IMR-90 (cell line): ENCODE data around the gene FXYD5. TPM values are rescaled to one million over a fixed set of nuclear protein-coding genes. Genes with fewer than 3 reads are reported as not detected.

Experiments
- ATAC-seq: fragments of 200-7000 bp; cut with Tn5 transposase; 2 replicates; pipeline ENCODE4 v1.9.1; 2020; ENCODE audit warnings: low read depth, mild to moderate bottlenecking, moderate library complexity
- BruUV-seq: library from RNA; stranded (reverse); fragments of 400-500 nt; replicated peaks from 2 replicates; lab custom pipeline; 2021; lab: Mats Ljungman, UMichigan
- CTCF ChIA-PET: fragments of 300-600 bp; formaldehyde crosslinking; extraction: SDS; loops from one replicate; lab custom pipeline; 2021; ENCODE audit warnings: antibody characterized with exemption; lab: Yijun Ruan, JAX
- POLR2A ChIA-PET: fragments of 300-600 bp; sonication (Branson Sonifier 250); formaldehyde crosslinking; loops from one replicate; lab custom pipeline; 2022; ENCODE audit warnings: antibody characterized with exemption; ENCODE audit not compliant: unreplicated experiment; lab: Charles Lee
- DNase-seq: peaks from one replicate; pipeline ENCODE4 v3.0.0; 2013
- H2AFZ ChIP-seq: replicated peaks from 2 replicates; pipeline ENCODE3; 2013; ENCODE audit warnings: low read length, mild to moderate bottlenecking; ENCODE audit not compliant: poor library complexity
- H2AK5ac ChIP-seq: 2 replicates; pipeline ENCODE4 v1.6.1; 2013; ENCODE audit warnings: low read depth, low read length, inconsistent platforms
- H2AK9ac ChIP-seq: replicated peaks from 2 replicates; pipeline ENCODE3; 2013; ENCODE audit warnings: mild to moderate bottlenecking, low read depth, low read length, moderate library complexity; ENCODE audit not compliant: poor library complexity
- H2BK120ac ChIP-seq: 2 replicates; pipeline ENCODE4 v1.6.1; 2013; ENCODE audit warnings: low read depth, low read length, inconsistent platforms
- H2BK15ac ChIP-seq: 3 replicates; pipeline ENCODE4 v1.6.1; 2013; ENCODE audit warnings: low read depth, low read length, inconsistent platforms
- H2BK20ac ChIP-seq: 2 replicates; pipeline ENCODE4 v1.6.1; 2013; ENCODE audit warnings: low read depth, mild to moderate bottlenecking, inconsistent platforms, low read length, moderate library complexity
- H2BK5ac ChIP-seq: 2 replicates; pipeline ENCODE4 v1.6.1; 2013; ENCODE audit warnings: mild to moderate bottlenecking, low read depth, low read length, inconsistent platforms; ENCODE audit not compliant: poor library complexity, severe bottlenecking
- H3K14ac ChIP-seq: replicated peaks from 2 replicates; pipeline ENCODE4 v1.6.1; 2013; ENCODE audit warnings: low read depth, low read length, inconsistent platforms
- H3K18ac ChIP-seq: 2 replicates; pipeline ENCODE4 v1.6.1; 2013; ENCODE audit warnings: low read depth, low read length, control low read depth
- H3K23ac ChIP-seq: 2 replicates; pipeline ENCODE4 v1.6.1; 2013; ENCODE audit warnings: low read depth, low read length, inconsistent platforms
- H3K27ac ChIP-seq: 2 replicates; pipeline ENCODE4 v1.5.1; 2013; ENCODE audit warnings: mild to moderate bottlenecking, control low read depth, low read length; ENCODE audit not compliant: insufficient read depth
- H3K27me3 ChIP-seq: 2 replicates; pipeline ENCODE4 v1.6.1; 2013; ENCODE audit warnings: low read length; ENCODE audit not compliant: control insufficient read depth, insufficient read depth
- H3K36me3 ChIP-seq: 2 replicates; pipeline ENCODE4 v1.6.1; 2013; ENCODE audit warnings: low read length, mixed read lengths; ENCODE audit not compliant: control insufficient read depth, insufficient read depth
- H3K4ac ChIP-seq: 2 replicates; pipeline ENCODE4 v1.6.1; 2013; ENCODE audit warnings: low read depth, low read length, inconsistent platforms
- H3K4me1 ChIP-seq: 2 replicates; pipeline ENCODE4 v1.6.1; 2013; ENCODE audit warnings: low read length, mixed read lengths; ENCODE audit not compliant: control insufficient read depth, insufficient read depth
- H3K4me2 ChIP-seq: 2 replicates; pipeline ENCODE4 v1.6.1; 2013; ENCODE audit warnings: low read depth, mild to moderate bottlenecking, control low read depth, low read length, moderate library complexity
- H3K4me3 ChIP-seq: 2 replicates; pipeline ENCODE4 v1.5.1; 2013; ENCODE audit warnings: low read depth, mild to moderate bottlenecking, control low read depth, low read length, moderate library complexity; ENCODE audit not compliant: insufficient read depth
- H3K56ac ChIP-seq: 2 replicates; pipeline ENCODE4 v1.6.1; 2013; ENCODE audit warnings: low read length, inconsistent platforms; ENCODE audit not compliant: insufficient read depth; ENCODE audit errors: extremely low read depth
- H3K79me1 ChIP-seq, 2 experiments: 2 replicates each; pipeline ENCODE4 v1.6.1; 2013; ENCODE audit warnings: low read length in 2 of 2, inconsistent platforms in 1 of 2, low read depth in 1 of 2
- H3K9ac ChIP-seq: 2 replicates; pipeline ENCODE4 v1.6.1; 2013; ENCODE audit warnings: low read depth, low read length, control low read depth
- H3K9me1 ChIP-seq: 2 replicates; pipeline ENCODE4 v1.6.1; 2013; ENCODE audit warnings: low read length, inconsistent platforms; ENCODE audit not compliant: insufficient read depth
- H3K9me3 ChIP-seq: 2 replicates; pipeline ENCODE4 v1.6.1; 2013; ENCODE audit warnings: low read length; ENCODE audit not compliant: control insufficient read depth, insufficient read depth
- H4K20me1 ChIP-seq: 2 replicates; pipeline ENCODE4 v1.6.1; 2013; ENCODE audit warnings: low read length, inconsistent platforms; ENCODE audit not compliant: insufficient read depth
- H4K5ac ChIP-seq: 2 replicates; pipeline ENCODE4 v1.6.1; 2013; ENCODE audit warnings: mild to moderate bottlenecking, low read depth, low read length, control low read depth
- H4K8ac ChIP-seq, 2 experiments: 2 replicates each; pipeline ENCODE4 v1.6.1; 2013; ENCODE audit warnings: low read depth in 2 of 2, low read length in 2 of 2, control low read depth in 1 of 2, inconsistent platforms in 1 of 2
- H4K91ac ChIP-seq: 2 replicates; pipeline ENCODE4 v1.6.1; 2013; ENCODE audit warnings: low read depth, low read length, inconsistent platforms; ENCODE audit not compliant: insufficient read depth
- ELK1 ChIP-seq: fragments of 150-350 bp; IDR thresholded peaks from 2 replicates; pipeline ENCODE4 v1.6.1; 2016; ENCODE audit warnings: low read depth, mild to moderate bottlenecking, low read length, moderate library complexity, borderline replicate concordance
- MXI1 ChIP-seq: IDR thresholded peaks from 2 replicates; pipeline ENCODE4 v1.6.1; 2012; ENCODE audit warnings: low read depth, mild to moderate bottlenecking, low read length, moderate library complexity, borderline replicate concordance
- SMC3 ChIP-seq: fragments of 150-350 bp; IDR thresholded peaks from 2 replicates; pipeline ENCODE4 v1.6.1; 2016; ENCODE audit warnings: low read depth, mild to moderate bottlenecking, antibody characterized with exemption, low read length, moderate library complexity
- USF2 ChIP-seq: fragments of 150-350 bp; IDR thresholded peaks from 2 replicates; pipeline ENCODE4 v1.6.1; 2017; ENCODE audit warnings: mild to moderate bottlenecking, antibody characterized with exemption, low read length, low read depth
- WGBS, 2 experiments: methylation state at CpG; one replicate each; pipeline versions ENCODE4 v1.1.5 to v1.1.7; 2013; ENCODE audit warnings: missing lambda C conversion rate in 2 of 2; ENCODE audit not compliant: insufficient read length in 1 of 2; ENCODE audit errors: extremely low coverage in 2 of 2; 5-methylcytosine and 5-hydroxymethylcytosine counted together
- dilution Hi-C: fragments of 300-500 bp; cut with HindIII; formaldehyde crosslinking; loops from one replicate; pipeline ENCODE4 v1.14.3; 2018; ENCODE audit warnings: low sequenced_read_pairs; ENCODE audit not compliant: unreplicated experiment
- in situ Hi-C: fragments of 300-500 bp; cut with MboI; formaldehyde crosslinking; loops from 3 replicates; pipeline ENCODE4 v1.14.3; 2019; ENCODE audit warnings: low sequenced_read_pairs, inconsistent platforms, mixed read lengths
- intact Hi-C: fragments of 100-400 bp; cut with micrococcal nuclease; formaldehyde crosslinking; loops from 2 replicates; pipeline ENCODE4 v1.10.0; 2022
- polyA plus RNA-seq, 3 experiments: library from polyadenylated mRNA; depleted of rRNA; stranded (reverse); fragments of >200 nt; gene quantifications; 2 replicates each; pipeline ENCODE4 v1.2.3, GENCODE V29; 2012; ENCODE audit warnings: low replicate concordance in 1 of 3
- total RNA-seq: library from RNA; depleted of rRNA; stranded (reverse); fragments of >200 nt; gene quantifications from 2 replicates; pipeline ENCODE4 v1.2.3, GENCODE V29; 2012

FXYD5 gene
- total and polyA plus RNA-seq, 2 of the 4 experiments (the other 2 are of a cell fraction), result 53.6 to 245 TPM

- WGBS, 2 experiments, result 100% methylated on average over 1 of the region's 2 CpGs; no CpG with 5 or more reads in 1 of the 2 experiments
- Histone ChIP-seq H3K36me3 (peaks cover 62% of the 10 kb centered on the region), H3K4me1 (no peaks in the 10 kb centered on the region), H4K91ac (no peak overlapping the region), H2BK15ac (no peak overlapping the region), H3K4ac (no peak overlapping the region), H3K27ac (no peak overlapping the region), H4K8ac (no peak overlapping the region), H3K9me3 (peaks cover 27% of the 10 kb centered on the region), H4K5ac (no peak overlapping the region), H2AFZ (no peak overlapping the region), H2BK120ac (no peak overlapping the region), H3K18ac (no peak overlapping the region), H3K27me3 (no peaks in the 10 kb centered on the region), H2AK5ac (no peak overlapping the region), H3K23ac (no peak overlapping the region), H3K56ac (no peak overlapping the region), H2BK5ac (no peak overlapping the region), H3K14ac (no peak overlapping the region), H3K9me1 (peaks cover 3% of the 10 kb centered on the region; the same call in 1 of the 2 replicates), H2AK9ac (peak overlapping the region; percentile 10), H4K20me1 (0 out of 2 replicates have a peak, but pooled peaks cover 2% of the 10 kb centered on the region), H2BK20ac (no peak overlapping the region), H3K4me2 (no peak overlapping the region), H3K9ac (no peak overlapping the region), H3K4me3 (no peak overlapping the region), H3K79me1 (peaks cover 6 to 23% of the 10 kb centered on the region in 2 experiments)
- no TSS peak for BruUV-seq
- ATAC-seq (no peak), DNase-seq (no peak)
- in situ Hi-C loops, result no loop called here
- CTCF ChIA-PET, result no interaction called here
- POLR2A ChIA-PET, result no interaction called here
- no peak for TF ChIP-seq SMC3
- TF ChIP-seq ELK1, result no peak
- 0 out of 2 replicates have a peak, but pooled peaks have one; percentile 18 for TF ChIP-seq USF2
- TF ChIP-seq MXI1, result no peak
- intact Hi-C loops, result no loop called here
- dilution Hi-C loops, result no loop called here
Observed at GRCh38 chr19:35161434-35161743, 6.9 kb downstream of the FXYD5 start.
